H9 (cell line): ENCODE results near the gene FOXR1. TPM values are rescaled to one million over a fixed set of nuclear protein-coding genes. Genes with fewer than 3 reads are reported as not detected.
A peak's percentile ranks its signal among the peaks of the same experiment; 100 is the strongest.

Source experiments
- DNase-seq: peaks from one replicate; pipeline ENCODE4 v3.0.0-alpha.2; 2017
- H2AFZ ChIP-seq: one replicate; pipeline ENCODE4 v1.6.1; 2013; ENCODE audit warnings: mild to moderate bottlenecking, low read length, control low read depth, moderate library complexity
- H2AK5ac ChIP-seq: 2 replicates; pipeline ENCODE4 v1.6.1; 2013; ENCODE audit warnings: low read length, control low read depth, mixed read lengths; ENCODE audit not compliant: insufficient read length
- H2BK120ac ChIP-seq: one replicate; pipeline ENCODE4 v1.6.1; 2013; ENCODE audit warnings: low read depth, mild to moderate bottlenecking, low read length, control low read depth, inconsistent platforms; ENCODE audit not compliant: poor library complexity, severe bottlenecking
- H2BK12ac ChIP-seq: 2 replicates; pipeline ENCODE4 v1.6.1; 2013; ENCODE audit warnings: low read length, control low read depth, mixed read lengths, low read depth; ENCODE audit not compliant: insufficient read length
- H2BK15ac ChIP-seq: 2 replicates; pipeline ENCODE4 v1.6.1; 2013; ENCODE audit warnings: low read depth, low read length, control low read depth
- H2BK20ac ChIP-seq: one replicate; pipeline ENCODE4 v1.6.1; 2013; ENCODE audit warnings: low read depth, mild to moderate bottlenecking, low read length, control low read depth, inconsistent platforms; ENCODE audit not compliant: poor library complexity, severe bottlenecking
- H2BK5ac ChIP-seq: 2 replicates; pipeline ENCODE4 v1.6.1; 2013; ENCODE audit warnings: low read length, control low read depth, mixed read lengths; ENCODE audit not compliant: insufficient read length
- H3K14ac ChIP-seq: 2 replicates; pipeline ENCODE4 v1.6.1; 2013; ENCODE audit warnings: low read length, control low read depth; ENCODE audit not compliant: insufficient read depth
- H3K18ac ChIP-seq: 2 replicates; pipeline ENCODE4 v1.6.1; 2013; ENCODE audit warnings: low read depth, mild to moderate bottlenecking, mixed read lengths, low read length, control low read depth; ENCODE audit not compliant: insufficient read length
- H3K23ac ChIP-seq: 2 replicates; pipeline ENCODE4 v1.6.1; 2013; ENCODE audit warnings: low read length, control low read depth, mixed read lengths, low read depth; ENCODE audit not compliant: insufficient read length
- H3K23me2 ChIP-seq: 2 replicates; pipeline ENCODE4 v1.6.1; 2013; ENCODE audit warnings: low read depth, mild to moderate bottlenecking, mixed read lengths, low read length, control low read depth; ENCODE audit not compliant: insufficient read length, poor library complexity, severe bottlenecking
- H3K27ac ChIP-seq: 2 replicates; pipeline ENCODE4 v1.5.1; 2013; ENCODE audit warnings: low read length, control low read depth, mixed read lengths, low read depth; ENCODE audit not compliant: insufficient read length
- H3K27me3 ChIP-seq: 2 replicates; pipeline ENCODE4 v1.6.1; 2013; ENCODE audit warnings: low read length, control low read depth, inconsistent platforms; ENCODE audit not compliant: insufficient read depth
- H3K4ac ChIP-seq: 2 replicates; pipeline ENCODE4 v1.6.1; 2013; ENCODE audit warnings: low read depth, mild to moderate bottlenecking, control low read depth, inconsistent platforms, low read length, moderate library complexity
- H3K4me1 ChIP-seq: 2 replicates; pipeline ENCODE4 v1.6.1; 2013; ENCODE audit warnings: low read length, control low read depth, inconsistent platforms; ENCODE audit not compliant: insufficient read depth
- H3K4me2 ChIP-seq: 2 replicates; pipeline ENCODE4 v1.6.1; 2013; ENCODE audit warnings: low read length, control low read depth, mixed read lengths; ENCODE audit not compliant: insufficient read length, insufficient read depth
- H3K56ac ChIP-seq: 2 replicates; pipeline ENCODE4 v1.6.1; 2013; ENCODE audit warnings: low read depth, mild to moderate bottlenecking, mixed read lengths, low read length, control low read depth; ENCODE audit not compliant: insufficient read length
- H3K79me1 ChIP-seq: 2 replicates; pipeline ENCODE4 v1.6.1; 2013; ENCODE audit warnings: low read depth, mild to moderate bottlenecking, moderate library complexity, low read length, control low read depth, inconsistent platforms; ENCODE audit not compliant: insufficient read depth, poor library complexity, severe bottlenecking
- H3K79me2 ChIP-seq: 2 replicates; pipeline ENCODE4 v1.6.1; 2013; ENCODE audit warnings: low read length, control low read depth, inconsistent platforms; ENCODE audit not compliant: insufficient read depth
- H3K9ac ChIP-seq: 2 replicates; pipeline ENCODE4 v1.6.1; 2013; ENCODE audit warnings: low read length, control low read depth, mixed read lengths; ENCODE audit not compliant: insufficient read length; ENCODE audit errors: extremely low read depth
- H3K9me3 ChIP-seq: one replicate; pipeline ENCODE4 v1.6.1; 2013; ENCODE audit warnings: low read depth, low read length, inconsistent platforms; ENCODE audit not compliant: control insufficient read depth
- H3T11ph ChIP-seq: one replicate; pipeline ENCODE4 v1.6.1; 2013; ENCODE audit warnings: mild to moderate bottlenecking, low read length, control low read depth, inconsistent platforms
- H4K20me1 ChIP-seq: one replicate; pipeline ENCODE4 v1.6.1; 2013; ENCODE audit not compliant: control insufficient read depth, insufficient read length, insufficient read depth
- H4K5ac ChIP-seq: 2 replicates; pipeline ENCODE4 v1.6.1; 2013; ENCODE audit warnings: low read depth, mild to moderate bottlenecking, mixed read lengths, low read length, control low read depth; ENCODE audit not compliant: insufficient read length
- H4K8ac ChIP-seq: replicated peaks from 2 replicates; pipeline ENCODE4 v1.6.1; 2013; ENCODE audit warnings: low read length, control low read depth, mixed read lengths, low read depth; ENCODE audit not compliant: insufficient read length
- H4K91ac ChIP-seq: 2 replicates; pipeline ENCODE4 v1.6.1; 2013; ENCODE audit warnings: low read depth, mild to moderate bottlenecking, moderate library complexity, mixed read lengths, low read length, control low read depth; ENCODE audit not compliant: insufficient read length
- H3K27ac Mint-ChIP-seq, 3 experiments: 2 replicates in 2 of 3; 3 replicates in 1 of 3; pipeline ENCODE4 v1.8.0; 2020 to 2021; ENCODE audit warnings: mixed read lengths in 3 of 3, mild to moderate bottlenecking in 1 of 3, moderate library complexity in 1 of 3
- H3K27me3 Mint-ChIP-seq: 2 replicates; pipeline ENCODE4 v1.8.0; 2021; ENCODE audit warnings: low read depth, mild to moderate bottlenecking, moderate library complexity, mixed read lengths
- H3K36me3 Mint-ChIP-seq, 3 experiments: 2 replicates in 2 of 3; 3 replicates in 1 of 3; pipeline ENCODE4 v1.8.0; 2020 to 2021; ENCODE audit warnings: low read depth in 3 of 3, mixed read lengths in 3 of 3; ENCODE audit not compliant: insufficient read depth in 1 of 3
- H3K4me1 Mint-ChIP-seq, 2 experiments: 2 replicates each; pipeline ENCODE4 v1.8.0; 2020; ENCODE audit warnings: mixed read lengths in 2 of 2
- H3K4me3 Mint-ChIP-seq, 2 experiments: 2 replicates in 1 of 2; 3 replicates in 1 of 2; pipeline ENCODE4 v1.8.0; 2020 to 2021; ENCODE audit warnings: mild to moderate bottlenecking in 2 of 2, mixed read lengths in 2 of 2, moderate library complexity in 1 of 2
- H3K9me3 Mint-ChIP-seq, 2 experiments: 2 replicates in 1 of 2; 3 replicates in 1 of 2; pipeline ENCODE4 v1.8.0; 2020; ENCODE audit warnings: mild to moderate bottlenecking in 2 of 2, mixed read lengths in 2 of 2, moderate library complexity in 1 of 2
- CTCF ChIP-seq: fragments of 200-600 bp; sonication (generic); conservative IDR thresholded peaks from 3 replicates; pipeline ENCODE4 v1.8.0; 2021; ENCODE audit warnings: antibody characterized with exemption, mild to moderate bottlenecking
- WGBS: extraction: QIAGEN DNeasy Blood & Tissue Kit; methylation state at CpG from one replicate; pipeline ENCODE4 v1.1.7; 2013; ENCODE audit warnings: missing lambda C conversion rate, low lambda C conversion rate, mixed read lengths; ENCODE audit not compliant: insufficient read length; ENCODE audit errors: extremely low coverage; 5-methylcytosine and 5-hydroxymethylcytosine counted together
- total RNA-seq: library from RNA; stranded (reverse); gene quantifications from 2 replicates; pipeline ENCODE4 v1.2.1, GENCODE V29; 2021

FOXR1 gene
- total RNA-seq, 1 experiment from 2014 or later, result not detected

- Histone ChIP-seq H3K56ac (no peak overlapping the region), H2AK5ac (no peak overlapping the region), H3K14ac (no peak overlapping the region), H3K9ac (no peak overlapping the region), H2BK12ac (no peak overlapping the region), H3K23ac (no peak overlapping the region), H3K23me2 (no peaks in the 10 kb centered on the region), H3K79me2 (no peaks in the 10 kb centered on the region), H3K4ac (no peak overlapping the region), H4K20me1 (no peaks in the 10 kb centered on the region), H2BK5ac (no peak overlapping the region), H3K9me3 (no peaks in the 10 kb centered on the region), H3K27me3 (peaks cover 2% of the 10 kb centered on the region; the same call in 1 of the 2 replicates), H3K27ac (no peak overlapping the region), H2AFZ (no peak overlapping the region), H3K4me1 (peaks cover 7% of the 10 kb centered on the region; the same call in 1 of the 2 replicates), H4K8ac (no peak overlapping the region), H4K91ac (no peak overlapping the region), H2BK15ac (no peak overlapping the region), H4K5ac (no peak overlapping the region), H3K18ac (no peak overlapping the region), H3K4me2 (no peak overlapping the region), H2BK20ac (no peak overlapping the region), H3K79me1 (no peaks in the 10 kb centered on the region), H3T11ph (no peak overlapping the region), H2BK120ac (no peak overlapping the region)
- peak overlapping the region in 1 of 2 experiments; percentile 13; a peak in 2 of 5 replicates for H3K4me3 Mint-ChIP-seq
- no peaks in the 10 kb centered on the region for H3K36me3 Mint-ChIP-seq
- no peaks in the 10 kb centered on the region for H3K9me3 Mint-ChIP-seq
- H3K27me3 Mint-ChIP-seq, result peaks cover 34% of the 10 kb centered on the region
- no peak for DNase-seq
- H3K4me1 Mint-ChIP-seq, result peaks cover 23 to 33% of the 10 kb centered on the region in 2 experiments
- no CpG with 5 or more reads among the region's 8 CpGs for WGBS
- TF ChIP-seq CTCF, result no peak
- H3K27ac Mint-ChIP-seq, result peak overlapping the region in 1 of 3 experiments; percentile 52; a peak in 1 of 7 replicates
Observed at GRCh38 chr11:118939404-118939915, 32.1 kb upstream of the FOXR1 start.
